GM12801 (cell line): ENCODE measurements around the gene UBL3.

ENCODE experiments used
- TF ChIP-seq, protein P1 (sequence below): IDR thresholded peaks from one replicate; pipeline ENCODE4 v1.5.1; 2011; ENCODE audit warnings: control low read depth; ENCODE audit not compliant: insufficient read length; ENCODE audit errors: extremely low read depth

Gene UBL3

DNA sequence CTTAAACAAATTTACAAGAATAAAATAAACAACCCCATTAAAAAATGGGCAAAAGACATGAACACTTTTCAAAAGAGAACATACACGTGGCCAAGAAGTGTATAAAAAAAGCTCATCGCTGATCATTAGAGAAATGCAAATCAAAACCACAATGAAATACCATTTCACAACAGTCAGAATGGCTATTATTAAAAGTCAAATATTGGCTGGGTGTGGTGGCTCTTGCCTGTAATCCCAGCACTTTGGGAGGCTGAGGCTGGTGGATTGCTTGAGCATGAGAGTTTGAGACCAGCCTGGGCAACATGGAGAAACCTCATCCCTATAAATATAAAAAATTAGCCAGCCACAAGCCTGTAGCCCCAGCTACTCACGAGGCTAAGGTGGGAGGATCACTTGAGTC lies 89.9 kb downstream of the UBL3 start:
- TF ChIP-seq, protein P1, sequence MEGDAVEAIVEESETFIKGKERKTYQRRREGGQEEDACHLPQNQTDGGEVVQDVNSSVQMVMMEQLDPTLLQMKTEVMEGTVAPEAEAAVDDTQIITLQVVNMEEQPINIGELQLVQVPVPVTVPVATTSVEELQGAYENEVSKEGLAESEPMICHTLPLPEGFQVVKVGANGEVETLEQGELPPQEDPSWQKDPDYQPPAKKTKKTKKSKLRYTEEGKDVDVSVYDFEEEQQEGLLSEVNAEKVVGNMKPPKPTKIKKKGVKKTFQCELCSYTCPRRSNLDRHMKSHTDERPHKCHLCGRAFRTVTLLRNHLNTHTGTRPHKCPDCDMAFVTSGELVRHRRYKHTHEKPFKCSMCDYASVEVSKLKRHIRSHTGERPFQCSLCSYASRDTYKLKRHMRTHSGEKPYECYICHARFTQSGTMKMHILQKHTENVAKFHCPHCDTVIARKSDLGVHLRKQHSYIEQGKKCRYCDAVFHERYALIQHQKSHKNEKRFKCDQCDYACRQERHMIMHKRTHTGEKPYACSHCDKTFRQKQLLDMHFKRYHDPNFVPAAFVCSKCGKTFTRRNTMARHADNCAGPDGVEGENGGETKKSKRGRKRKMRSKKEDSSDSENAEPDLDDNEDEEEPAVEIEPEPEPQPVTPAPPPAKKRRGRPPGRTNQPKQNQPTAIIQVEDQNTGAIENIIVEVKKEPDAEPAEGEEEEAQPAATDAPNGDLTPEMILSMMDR: no peak

- TF ChIP-seq, protein P1: no peak
These were observed 91.8 kb downstream of the UBL3 start for GRCh38 chr13:29758531-29759114.

GRCh38 chr13:29756506-29756905 lies 93.9 kb downstream of the UBL3 start:
- TF ChIP-seq, protein P1: no peak

GRCh38 chr13:29754473-29754806 lies 96.0 kb downstream of the UBL3 start:
- TF ChIP-seq, protein P1: no peak

DNA sequence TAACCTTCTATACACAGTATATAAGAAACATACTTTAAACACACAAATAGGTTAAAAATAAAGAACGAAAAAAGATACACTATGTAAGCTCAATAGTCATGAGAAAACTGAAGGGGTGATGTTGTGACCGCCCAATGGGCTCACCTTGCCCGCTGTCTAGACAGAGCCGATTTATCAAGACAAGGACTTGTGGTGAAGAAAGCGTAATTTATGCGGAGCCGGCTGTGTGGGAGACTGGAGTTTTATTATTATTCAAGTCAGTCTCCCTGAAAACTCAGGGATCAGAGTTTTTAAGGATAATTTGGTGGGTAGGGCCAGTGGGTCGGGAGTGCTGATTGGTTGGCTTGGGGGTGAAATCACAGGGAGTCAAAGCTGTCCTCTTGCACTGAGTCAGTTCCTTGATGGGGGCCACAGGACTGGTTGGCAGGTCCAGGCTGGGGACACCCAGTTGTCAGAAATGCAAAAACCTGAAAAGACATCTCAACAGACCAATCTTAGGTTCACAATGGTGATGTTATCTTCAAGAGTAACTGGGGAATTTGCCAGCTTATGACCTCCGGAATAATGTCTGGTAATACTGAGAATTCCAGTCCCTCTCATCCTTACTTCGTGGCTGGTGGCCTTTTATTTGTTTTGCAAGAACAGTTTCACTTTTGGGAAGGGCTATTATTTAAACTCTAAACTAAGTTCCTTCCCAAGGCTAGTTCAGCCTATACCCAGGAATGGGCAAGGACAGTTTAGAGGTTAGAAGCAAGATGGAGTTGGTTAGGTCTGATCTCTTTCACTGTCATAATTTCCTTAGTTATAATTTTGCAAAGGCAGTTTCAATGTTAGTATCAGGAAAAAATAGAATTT lies 96.6 kb downstream of the UBL3 start:
- TF ChIP-seq, protein P1: no peak

GRCh38 chr13:29752175-29752574 lies 98.2 kb downstream of the UBL3 start:
- TF ChIP-seq, protein P1: no peak

DNA sequence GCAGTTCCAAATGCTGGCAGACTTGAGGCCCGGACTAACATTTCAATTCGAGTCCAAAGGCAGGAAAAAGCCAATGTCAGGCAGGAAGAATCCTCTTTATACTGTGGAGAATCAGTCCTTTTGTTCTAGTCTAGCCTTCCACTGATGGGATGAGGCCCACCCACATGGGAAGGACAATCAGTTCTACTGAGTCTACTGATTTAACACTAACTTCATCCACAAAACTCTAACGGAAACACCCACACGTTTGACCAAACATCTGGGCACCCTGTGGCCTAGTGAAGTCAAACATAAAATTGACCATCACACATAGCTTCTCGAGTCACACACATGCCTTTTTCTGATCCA lies 100.3 kb downstream of the UBL3 start:
- TF ChIP-seq, protein P1: no peak
